Upper lobe of left lung (tissue), 6 donors: Measurements from ENCODE around the gene RNF13. TPM values are rescaled to one million over a fixed set of nuclear protein-coding genes. Genes with fewer than 3 reads are reported as not detected.

ENCODE experiments used
- ATAC-seq, 2 donors: fragments of 200-7000 bp; cut with Tn5 transposase; one replicate each; pipeline ENCODE4 v1.9.1; 2022; ENCODE audit warnings: mild to moderate bottlenecking in 2 of 2, moderate library complexity in 2 of 2; ENCODE audit not compliant: low FRiP score in 2 of 2
- DNase-seq, 2 donors: peaks; one replicate each; pipeline ENCODE4 v3.0.0-alpha.2; 2019 to 2020
- H3K27ac ChIP-seq, 4 donors: fragments of 200-600 bp; sonication (generic); one replicate each; pipeline ENCODE4 v1.5.1; 2016 to 2019
- H3K27me3 ChIP-seq, 4 donors: fragments of 200-600 bp; sonication (generic); one replicate each; pipeline ENCODE4 v1.5.1; 2017 to 2019
- H3K36me3 ChIP-seq, 4 donors: fragments of 200-600 bp; sonication (generic); one replicate each; pipeline ENCODE4 v1.5.1; 2016 to 2019
- H3K4me1 ChIP-seq, 4 donors: fragments of 200-600 bp; sonication (generic); one replicate each; pipeline ENCODE4 v1.5.1; 2018 to 2019
- H3K4me3 ChIP-seq, 4 donors: fragments of 200-600 bp; sonication (generic); one replicate each; pipeline ENCODE4 v1.5.1; 2017 to 2019; ENCODE audit warnings: mild to moderate bottlenecking in 2 of 4, moderate library complexity in 1 of 4
- H3K9me3 ChIP-seq, 4 donors: fragments of 200-600 bp; sonication (generic); one replicate each; pipeline ENCODE4 v1.5.1; 2018 to 2019
- CTCF ChIP-seq, 6 experiments: fragments of 450-650 bp in 4 of 6; fragments of 200-600 bp in 2 of 6; sonication (generic) in 2 of 6; IDR thresholded peaks; one replicate each; pipeline ENCODE4 v1.5.1; 2016 to 2019; ENCODE audit warnings: antibody characterized with exemption in 6 of 6
- EP300 ChIP-seq, 4 donors: sonication (generic); formaldehyde crosslinking; IDR thresholded peaks; one replicate each; pipeline ENCODE4 v1.5.1; 2017; ENCODE audit warnings: antibody characterized with exemption in 4 of 4, control low read depth in 2 of 4
- POLR2A ChIP-seq, 4 donors: fragments of 450-650 bp; IDR thresholded peaks; one replicate each; pipeline ENCODE4 v1.5.1; 2016 to 2017; ENCODE audit warnings: antibody characterized with exemption in 4 of 4, mild to moderate bottlenecking in 2 of 4
- POLR2AphosphoS5 ChIP-seq, 2 donors: sonication (generic); formaldehyde crosslinking; IDR thresholded peaks; one replicate each; pipeline ENCODE4 v1.5.1; 2017; ENCODE audit warnings: antibody characterized with exemption in 2 of 2
- WGBS, 2 donors: methylation state at CpG; one replicate each; pipeline ENCODE4 v1.1.5; 2017 to 2018; 5-methylcytosine and 5-hydroxymethylcytosine counted together
- total RNA-seq, 6 donors: library from RNA; depleted of rRNA in 4 of 6; stranded (reverse); fragments of >200 nt in 4 of 6; gene quantifications; one replicate each; pipeline versions ENCODE4 v1.1.0 to v1.2.1, GENCODE V29; 2016 to 2021
- donor health status: DM: no; HTN: no; CAD: no; lungs with moderate emphysema.
- donor health status: DM: no; HTN: yes; CAD: no; lungs with severe emphysema.

The RNF13 gene
- total RNA-seq, 6 donors from 2014 or later: 50.2 to 136 (median 101) TPM

DNA sequence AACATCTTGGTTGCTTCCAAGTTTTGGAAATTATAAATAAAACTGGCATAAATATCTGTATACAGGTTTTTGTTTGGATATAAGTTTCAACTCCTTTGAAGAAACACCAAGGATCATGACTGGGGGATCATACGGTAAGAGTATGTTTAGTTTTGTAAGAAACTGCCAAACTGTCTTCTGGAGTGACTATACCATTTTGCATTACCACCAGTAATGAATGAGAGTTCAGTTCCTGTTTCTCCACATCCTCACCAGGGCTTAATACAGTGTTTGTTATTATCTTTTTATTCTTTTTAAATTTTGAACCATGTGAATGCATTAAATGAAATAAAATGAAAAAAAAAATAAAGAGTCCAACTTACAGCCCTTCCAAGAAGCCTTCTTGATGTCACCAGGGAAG is 17.0 kb upstream of the RNF13 start:
- 67 to 89% methylated on average over 1 of the region's 1 CpG for WGBS, 2 donors
- no peak overlapping the region for H3K27ac ChIP-seq
- ATAC-seq (no peak), DNase-seq (no peak)
- H3K4me3 ChIP-seq: no peak overlapping the region
- no peak for TF ChIP-seq EP300 (IDR thresholded peaks at IDR 0.05)
- TF ChIP-seq CTCF (IDR thresholded peaks at IDR 0.05): no peak
- TF ChIP-seq POLR2A (IDR thresholded peaks at IDR 0.05): no peak
- TF ChIP-seq POLR2AphosphoS5 (IDR thresholded peaks at IDR 0.05): no peak
- no peaks in the 10 kb centered on the region for H3K36me3 ChIP-seq
- H3K27me3 ChIP-seq: no peaks in the 10 kb centered on the region
- H3K9me3 ChIP-seq: no peaks in the 10 kb centered on the region
- no peaks in the 10 kb centered on the region for H3K4me1 ChIP-seq

GRCh38 chr3:149800693-149801092 is 12.3 kb upstream of the RNF13 start:
- no peak for TF ChIP-seq POLR2AphosphoS5 (IDR thresholded peaks at IDR 0.05)
- no peak for TF ChIP-seq POLR2A (IDR thresholded peaks at IDR 0.05)
- no peak for TF ChIP-seq EP300 (IDR thresholded peaks at IDR 0.05)
- TF ChIP-seq CTCF (IDR thresholded peaks at IDR 0.05): no peak
- no peak for ATAC-seq

GRCh38 chr3:149801195-149801594 is 11.8 kb upstream of the RNF13 start:
- no peak for ATAC-seq
- WGBS, 2 donors: 63 to 72% methylated on average over 1 of the region's 1 CpG

More at GRCh38 chr3:149800693-149801092, 12.3 kb upstream of the RNF13 start:
- WGBS, 2 donors: 93 to 95% methylated on average over 8 of the region's 8 CpGs
- no peaks in the 10 kb centered on the region for H3K27me3 ChIP-seq
- no peak for DNase-seq
- H3K4me1 ChIP-seq: no peaks in the 10 kb centered on the region
- H3K36me3 ChIP-seq: no peaks in the 10 kb centered on the region
- H3K27ac ChIP-seq: no peak overlapping the region
- H3K4me3 ChIP-seq: no peak overlapping the region
- H3K9me3 ChIP-seq: no peaks in the 10 kb centered on the region

DNA sequence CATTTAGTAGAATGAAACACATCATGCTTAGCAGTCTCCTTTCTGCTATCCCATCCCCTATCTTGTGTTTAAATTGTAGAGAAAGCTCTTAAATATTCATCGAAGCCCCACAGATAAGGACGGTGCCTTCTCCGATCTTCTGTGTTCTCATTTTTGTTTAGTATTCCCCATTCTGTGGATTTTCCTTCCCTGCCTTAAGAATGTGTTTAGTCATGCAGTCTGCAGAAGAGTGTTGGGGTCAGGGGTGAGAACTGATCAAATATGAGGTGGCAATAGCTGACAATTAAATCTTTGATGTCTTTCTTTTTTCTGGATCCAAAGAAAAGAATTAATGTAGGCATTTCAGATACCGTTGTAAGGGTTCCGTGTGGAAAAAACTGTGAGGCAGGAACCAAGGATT is 11.4 kb upstream of the RNF13 start:
- DNase-seq: no peak
- no peak overlapping the region for H3K27ac ChIP-seq
- H3K36me3 ChIP-seq: no peaks in the 10 kb centered on the region
- no peaks in the 10 kb centered on the region for H3K27me3 ChIP-seq
- H3K4me3 ChIP-seq: no peak overlapping the region
- H3K4me1 ChIP-seq: no peaks in the 10 kb centered on the region
- no peaks in the 10 kb centered on the region for H3K9me3 ChIP-seq
- no peak for ATAC-seq
- TF ChIP-seq EP300 (IDR thresholded peaks at IDR 0.05) (no peak), POLR2A (IDR thresholded peaks at IDR 0.05) (no peak), CTCF (IDR thresholded peaks at IDR 0.05) (no peak), POLR2AphosphoS5 (IDR thresholded peaks at IDR 0.05) (no peak)
- 72 to 76% methylated on average over 5 of the region's 5 CpGs for WGBS, 2 donors

More at GRCh38 chr3:149801195-149801594, 11.8 kb upstream of the RNF13 start:
- Histone ChIP-seq H3K4me3 (no peak overlapping the region), H3K27ac (no peak overlapping the region), H3K4me1 (no peaks in the 10 kb centered on the region), H3K9me3 (no peaks in the 10 kb centered on the region), H3K36me3 (no peaks in the 10 kb centered on the region), H3K27me3 (no peaks in the 10 kb centered on the region)
- TF ChIP-seq CTCF (IDR thresholded peaks at IDR 0.05) (no peak), POLR2A (IDR thresholded peaks at IDR 0.05) (no peak), EP300 (IDR thresholded peaks at IDR 0.05) (no peak), POLR2AphosphoS5 (IDR thresholded peaks at IDR 0.05) (no peak)
- DNase-seq: no peak

- no peak for DNase-seq
- Histone ChIP-seq H3K27me3 (no peaks in the 10 kb centered on the region), H3K9me3 (no peaks in the 10 kb centered on the region), H3K4me1 (no peaks in the 10 kb centered on the region), H3K27ac (no peak overlapping the region), H3K4me3 (no peak overlapping the region), H3K36me3 (no peaks in the 10 kb centered on the region)
- no peak for ATAC-seq
- TF ChIP-seq POLR2AphosphoS5 (IDR thresholded peaks at IDR 0.05) (no peak), EP300 (IDR thresholded peaks at IDR 0.05) (no peak), CTCF (IDR thresholded peaks at IDR 0.05) (no peak), POLR2A (IDR thresholded peaks at IDR 0.05) (no peak)
- WGBS, 2 donors: 45 to 58% methylated on average over 2 of the region's 2 CpGs
Observed at GRCh38 chr3:149806171-149806778, 6.7 kb upstream of the RNF13 start.
